Activated T-cell treated with anti-CD3 and anti-CD28 coated beads, Interleukin-2, amount 50 U/mL, for 24 hours (primary cell): ENCODE measurements around the gene ACTL10.
"Not testable (repeated sequence)": the region's sequence is repeated elsewhere in the genome, so short reads cannot be mapped to it uniquely, and the experiment has no call there.

Experiments
- DNase-seq: peaks from one replicate; pipeline ENCODE4 v3.0.0-alpha.2; 2020
- H3K27ac Mint-ChIP-seq: 2 replicates; pipeline ENCODE4 v1.8.0; 2020; ENCODE audit warnings: mild to moderate bottlenecking, mixed read lengths
- H3K27me3 Mint-ChIP-seq: 2 replicates; pipeline ENCODE4 v1.8.0; 2020; ENCODE audit warnings: mixed read lengths
- H3K36me3 Mint-ChIP-seq: 2 replicates; pipeline ENCODE4 v1.8.0; 2020; ENCODE audit warnings: low read depth, mixed read lengths
- H3K4me1 Mint-ChIP-seq: 2 replicates; pipeline ENCODE4 v1.8.0; 2020; ENCODE audit warnings: low read depth, mixed read lengths
- H3K4me3 Mint-ChIP-seq: 2 replicates; pipeline ENCODE4 v1.8.0; 2020; ENCODE audit warnings: mild to moderate bottlenecking, moderate library complexity, mixed read lengths
- H3K9me3 Mint-ChIP-seq: 2 replicates; pipeline ENCODE4 v1.8.0; 2020; ENCODE audit warnings: mixed read lengths

The ACTL10 gene

DNA sequence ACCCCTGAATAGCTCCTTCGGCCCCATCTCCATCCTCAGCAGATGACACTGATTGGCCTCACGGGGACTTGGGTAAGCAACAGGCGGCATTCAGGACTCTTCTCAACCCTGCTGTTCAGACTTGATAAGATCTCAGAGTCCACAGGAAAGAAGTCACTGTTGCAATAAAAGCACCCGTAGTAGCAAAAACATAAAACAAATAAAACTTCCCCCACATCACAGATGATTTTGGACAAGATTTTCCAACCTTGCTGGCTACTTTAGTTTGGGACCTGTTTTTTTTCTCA lies 21.7 kb upstream of the ACTL10 start:
- H3K9me3 Mint-ChIP-seq, result no peaks in the 10 kb centered on the region
- no peak for DNase-seq
- H3K27ac Mint-ChIP-seq, result no peak overlapping the region
- H3K36me3 Mint-ChIP-seq, result peaks cover 49% of the 10 kb centered on the region
- H3K4me1 Mint-ChIP-seq, result peaks cover 25% of the 10 kb centered on the region
- H3K27me3 Mint-ChIP-seq, result no peaks in the 10 kb centered on the region
- no peak overlapping the region for H3K4me3 Mint-ChIP-seq

DNA sequence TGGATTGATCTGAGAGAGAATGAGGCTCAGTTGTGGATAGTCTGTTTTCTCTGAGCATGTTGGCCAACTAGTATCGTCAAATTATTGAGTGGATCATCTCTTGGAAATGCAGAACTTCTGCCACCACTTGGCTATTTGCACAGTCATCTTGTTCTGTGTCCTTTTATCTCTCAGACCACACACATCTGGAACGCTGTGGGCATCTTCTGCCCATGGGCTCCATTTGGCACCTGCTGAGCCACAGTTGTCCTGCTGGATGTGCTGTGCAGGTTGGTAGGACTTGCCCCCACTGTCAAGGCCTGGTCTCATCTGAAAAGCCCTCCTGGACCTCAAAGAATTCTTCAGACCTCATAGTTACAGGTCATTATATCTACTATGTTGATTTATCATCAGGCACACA lies 21.3 kb upstream of the ACTL10 start:
- Mint-ChIP-seq H3K27me3 (no peaks in the 10 kb centered on the region), H3K9me3 (no peaks in the 10 kb centered on the region), H3K27ac (peak overlapping the region; percentile 30), H3K4me3 (no peak overlapping the region), H3K36me3 (peaks cover 45% of the 10 kb centered on the region), H3K4me1 (peaks cover 27% of the 10 kb centered on the region)
- no peak for DNase-seq

DNA sequence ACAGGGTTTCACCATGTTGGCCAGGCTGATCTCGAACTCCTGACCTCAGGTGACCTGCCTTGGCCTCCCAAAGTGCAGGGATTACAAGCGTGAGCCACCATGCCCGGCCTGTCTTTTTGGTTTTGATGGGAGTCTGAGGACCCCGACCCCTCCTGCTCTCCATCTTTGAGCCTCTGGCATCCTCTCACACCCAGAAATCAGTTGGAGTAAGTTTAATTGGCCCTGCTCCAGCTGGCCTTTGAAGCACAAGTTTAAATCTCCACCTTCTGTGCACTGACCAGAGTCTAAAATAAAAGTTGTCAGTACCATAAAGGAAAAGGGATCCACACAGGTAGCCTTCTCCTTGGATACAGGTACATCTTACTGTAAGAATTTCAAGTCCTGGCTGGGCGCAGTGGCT lies 20.6 kb upstream of the ACTL10 start:
- Mint-ChIP-seq H3K36me3 (peaks cover 37% of the 10 kb centered on the region), H3K4me3 (no peak overlapping the region), H3K27me3 (no peaks in the 10 kb centered on the region), H3K4me1 (peaks cover 32% of the 10 kb centered on the region), H3K9me3 (no peaks in the 10 kb centered on the region), H3K27ac (no peak overlapping the region)
- no peak for DNase-seq

DNA sequence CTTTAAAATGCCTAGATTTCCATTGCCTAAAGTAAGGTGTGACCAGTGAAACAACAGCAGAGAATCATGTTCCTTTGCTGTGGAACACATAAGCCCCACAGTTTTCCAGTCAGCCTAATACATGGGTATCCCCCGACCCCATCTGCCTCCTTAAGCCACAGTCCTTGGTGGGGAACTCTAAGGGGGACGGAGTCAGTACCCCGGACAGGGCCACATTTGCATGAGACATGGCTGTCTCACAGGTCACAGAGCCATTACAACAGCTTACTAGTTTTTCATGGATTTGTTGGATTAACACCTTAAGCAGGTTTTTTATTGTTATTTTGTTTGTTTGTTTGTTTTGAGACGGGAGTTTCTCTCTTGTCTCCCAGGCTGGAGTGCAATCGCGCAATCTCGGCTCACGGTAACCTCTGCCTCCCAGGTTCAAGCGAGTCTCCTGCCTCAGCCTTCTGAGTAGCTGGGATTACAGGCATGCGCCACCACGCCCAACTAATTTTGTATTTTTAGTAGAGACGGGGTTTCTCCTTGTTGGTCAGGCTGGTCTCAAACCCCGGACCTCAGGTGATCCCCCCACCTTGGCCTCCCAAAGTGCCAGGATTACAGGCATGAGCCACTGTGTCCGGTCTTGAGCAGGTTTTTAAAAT lies 19.7 kb upstream of the ACTL10 start:
- Mint-ChIP-seq H3K4me1 (peaks cover 41% of the 10 kb centered on the region), H3K36me3 (peaks cover 34% of the 10 kb centered on the region)
- H3K27ac Mint-ChIP-seq, H3K9me3 Mint-ChIP-seq, H3K4me3 Mint-ChIP-seq, DNase-seq, H3K27me3 Mint-ChIP-seq: not testable (repeated sequence)

DNA sequence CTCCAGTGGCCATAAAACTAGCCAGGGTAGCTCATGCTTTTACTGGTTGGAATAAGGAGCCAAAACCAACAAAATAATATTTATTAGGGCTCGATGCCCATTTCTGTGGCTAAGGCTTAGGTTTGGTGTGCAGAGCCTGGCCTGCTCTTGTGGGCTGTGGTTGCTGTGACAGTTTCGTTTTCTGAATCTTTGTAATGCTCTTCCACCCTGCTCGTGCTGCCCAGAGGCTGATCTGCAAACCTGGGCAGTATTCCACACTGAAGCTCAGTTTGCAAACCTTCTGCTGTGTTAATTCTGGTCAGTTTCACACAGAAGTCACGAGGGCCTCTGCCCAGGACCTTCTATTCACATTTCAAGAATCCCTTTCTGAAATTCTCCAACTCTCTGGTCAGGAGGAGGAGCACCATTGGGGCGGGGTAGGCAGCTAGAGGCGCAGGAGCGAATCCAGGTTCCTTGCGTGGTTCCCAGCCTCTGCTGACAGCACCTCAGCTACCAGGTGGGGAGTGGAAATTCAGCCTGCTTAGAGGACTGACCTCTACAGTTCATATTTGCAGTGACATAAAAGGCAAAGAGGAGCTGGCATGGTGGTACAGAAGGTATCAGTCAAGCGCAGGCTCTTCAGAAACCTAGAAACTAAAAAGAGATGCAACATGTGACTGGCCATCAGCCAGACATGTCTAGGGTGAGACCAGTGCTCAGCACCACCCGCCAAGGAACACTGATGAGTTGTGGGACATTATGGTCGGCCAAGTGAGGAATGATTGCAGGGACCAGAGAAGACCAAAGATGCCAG lies 18.9 kb upstream of the ACTL10 start:
- Mint-ChIP-seq H3K4me1 (peaks cover 48% of the 10 kb centered on the region), H3K27me3 (no peaks in the 10 kb centered on the region), H3K4me3 (no peak overlapping the region), H3K9me3 (no peaks in the 10 kb centered on the region), H3K36me3 (peaks cover 29% of the 10 kb centered on the region), H3K27ac (peak overlapping the region; percentile 16)
- no peak for DNase-seq

DNA sequence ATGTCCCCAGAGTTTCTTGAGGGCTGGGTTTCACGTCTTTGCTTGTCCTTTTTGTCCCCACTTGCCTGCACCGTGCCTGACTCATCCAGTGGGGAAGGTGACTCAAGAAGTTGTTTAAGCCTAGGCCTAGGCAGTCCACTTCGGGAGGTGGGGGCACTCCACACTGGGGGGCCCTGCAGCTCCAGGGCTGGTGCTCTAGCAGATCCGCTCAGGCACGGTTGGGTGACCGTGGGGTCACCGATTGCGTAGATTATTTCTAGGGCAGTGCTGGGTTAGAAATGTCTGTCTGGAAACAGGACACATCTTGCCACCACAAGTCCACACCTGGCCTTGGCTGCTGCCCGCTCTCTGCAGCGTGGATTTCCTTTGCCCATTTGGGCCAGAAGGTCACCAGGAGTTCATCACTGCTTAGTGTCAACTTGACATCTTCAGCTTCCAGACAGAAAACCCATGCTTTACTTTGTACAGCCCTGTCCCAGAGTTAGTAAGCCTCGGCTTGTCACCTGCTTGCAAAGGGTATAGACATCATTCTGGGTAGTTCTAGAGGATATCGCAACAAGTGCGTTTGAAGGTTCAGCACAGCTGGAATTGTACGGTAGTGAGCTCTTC lies 18.2 kb upstream of the ACTL10 start:
- Mint-ChIP-seq H3K4me3 (no peak overlapping the region), H3K27ac (no peak overlapping the region), H3K36me3 (peaks cover 24% of the 10 kb centered on the region), H3K9me3 (no peaks in the 10 kb centered on the region), H3K27me3 (no peaks in the 10 kb centered on the region), H3K4me1 (peaks cover 55% of the 10 kb centered on the region)
- no peak for DNase-seq

DNA sequence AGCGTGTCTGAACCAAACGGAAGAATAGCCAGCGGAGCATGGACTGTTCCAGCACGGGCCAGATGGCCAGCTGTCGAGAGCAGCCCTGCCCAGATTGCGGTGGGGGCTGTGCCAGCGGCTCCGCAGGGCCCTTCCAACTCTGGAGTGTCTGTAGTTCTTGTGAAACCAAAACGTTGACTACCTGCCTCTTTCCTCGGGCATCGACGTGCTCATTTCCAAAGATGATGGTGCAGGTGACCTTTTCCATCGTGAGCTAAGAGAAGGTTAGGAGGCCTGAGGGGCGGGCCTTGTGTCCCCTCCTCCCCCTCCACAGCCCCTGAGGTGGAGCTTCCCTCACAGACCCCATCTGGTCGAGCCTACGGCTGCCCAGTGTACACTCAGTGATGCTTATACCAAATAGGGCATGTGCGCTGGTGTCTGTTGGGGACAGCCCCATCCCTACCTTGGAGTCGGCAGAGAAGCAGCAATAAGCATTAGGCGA lies 17.5 kb upstream of the ACTL10 start:
- peaks cover 62% of the 10 kb centered on the region for H3K4me1 Mint-ChIP-seq

DNA sequence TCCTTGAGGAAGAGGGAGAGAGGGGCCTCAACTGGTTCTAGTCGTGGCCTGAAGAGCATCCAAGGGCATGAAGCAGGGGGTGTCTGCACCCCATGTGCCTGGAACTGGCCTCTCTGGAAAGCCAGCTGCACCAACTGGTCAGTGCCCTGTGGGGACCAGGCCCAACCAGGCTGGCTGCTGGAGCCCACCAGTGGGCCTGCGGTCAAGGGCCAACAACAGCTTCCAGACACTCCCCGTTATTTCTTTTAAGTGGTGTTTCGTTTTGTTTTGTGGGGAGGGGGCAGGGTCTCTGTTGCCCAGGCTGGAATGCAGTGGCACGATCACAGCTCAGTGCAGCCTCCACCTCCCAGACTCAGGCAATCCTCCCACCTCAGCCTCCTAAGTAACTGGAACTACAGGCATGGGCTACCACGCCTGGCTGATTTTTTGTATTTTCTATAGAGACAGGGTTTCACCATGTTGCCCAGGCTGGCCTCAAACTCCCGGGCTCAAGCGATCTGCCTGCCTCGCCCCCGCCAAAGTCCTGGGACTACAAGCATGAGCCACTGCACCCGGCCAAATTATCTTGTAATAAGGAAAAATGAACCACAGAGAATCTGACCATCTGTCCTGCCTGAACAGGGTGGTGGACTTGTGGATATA lies 16.5 kb upstream of the ACTL10 start:
- Mint-ChIP-seq H3K27me3 (no peaks in the 10 kb centered on the region), H3K36me3 (peaks cover 14% of the 10 kb centered on the region), H3K4me1 (peaks cover 62% of the 10 kb centered on the region), H3K9me3 (no peaks in the 10 kb centered on the region), H3K4me3 (no peak overlapping the region), H3K27ac (no peak overlapping the region)
- no peak for DNase-seq

More for the DNA sequence above, 17.5 kb upstream of the ACTL10 start:
- Mint-ChIP-seq H3K36me3 (peaks cover 24% of the 10 kb centered on the region), H3K4me3 (no peak overlapping the region), H3K9me3 (no peaks in the 10 kb centered on the region), H3K27me3 (no peaks in the 10 kb centered on the region), H3K27ac (peak overlapping the region; percentile 26)
- DNase-seq, result no peak

DNA sequence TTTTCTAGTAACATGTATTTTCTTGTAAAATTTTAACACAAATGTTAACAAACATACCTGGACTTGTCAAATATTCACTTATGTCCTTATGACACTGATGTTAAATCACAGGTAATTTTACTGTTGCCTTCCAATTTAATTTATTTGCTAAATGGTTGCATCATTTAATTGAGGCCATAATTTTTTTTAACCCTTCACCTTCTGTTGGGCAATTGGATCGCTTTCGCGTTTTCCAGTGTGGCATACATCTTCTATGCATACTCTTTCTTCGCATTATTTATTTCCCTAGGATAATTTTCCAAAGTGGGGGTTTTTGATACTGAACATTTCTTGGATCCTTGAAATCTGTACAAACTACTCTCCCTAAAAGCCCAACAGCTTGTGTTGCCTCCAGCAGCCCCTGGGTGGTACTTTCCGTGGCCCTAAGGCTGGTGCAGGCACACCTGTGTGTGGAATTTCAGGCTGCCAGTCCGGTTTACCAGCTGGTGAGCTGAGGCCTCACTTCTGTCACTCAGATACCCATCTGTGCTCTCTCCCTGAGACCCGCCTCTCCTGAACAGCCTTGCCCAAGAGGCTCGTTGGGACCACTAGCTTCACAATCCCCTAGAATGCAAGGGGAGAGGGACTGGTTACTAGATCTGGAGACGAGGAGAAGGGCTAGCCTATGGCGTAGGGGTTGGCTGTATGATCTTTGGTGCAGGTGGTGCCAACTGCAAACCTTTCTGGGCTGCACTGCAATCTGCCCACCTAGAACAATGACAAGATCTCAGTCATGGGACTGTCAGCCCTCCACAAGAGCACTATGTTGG lies 15.8 kb upstream of the ACTL10 start:
- no peak for DNase-seq
- Mint-ChIP-seq H3K27me3 (no peaks in the 10 kb centered on the region), H3K4me3 (no peak overlapping the region), H3K27ac (peak overlapping the region; percentile 88), H3K36me3 (peaks cover 7% of the 10 kb centered on the region), H3K9me3 (no peaks in the 10 kb centered on the region), H3K4me1 (peaks cover 62% of the 10 kb centered on the region)

DNA sequence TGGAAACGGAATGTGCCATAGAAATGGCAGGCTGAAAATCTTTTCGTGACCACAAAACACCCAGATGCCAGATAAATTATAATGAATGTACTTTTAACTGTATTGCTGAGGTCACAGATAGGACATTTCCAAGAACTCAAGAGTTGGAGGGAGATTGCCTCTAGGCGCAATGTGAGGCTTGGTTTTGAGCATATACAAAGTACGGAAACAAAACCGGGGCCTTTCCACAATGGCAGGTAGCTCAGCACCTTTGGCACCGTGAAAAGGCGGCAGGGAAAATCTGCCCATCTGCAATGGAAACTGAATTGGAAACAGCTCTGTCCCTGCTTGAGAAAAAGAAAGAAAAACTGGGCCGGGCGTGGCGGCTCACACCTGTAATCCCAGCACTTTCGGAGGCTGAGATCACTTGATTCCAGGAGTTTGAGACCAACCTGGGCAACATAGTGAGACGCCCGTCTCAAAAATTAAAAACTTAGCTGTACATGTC lies 15.1 kb upstream of the ACTL10 start:
- no peak for DNase-seq
- peak overlapping the region; percentile 88 for H3K27ac Mint-ChIP-seq
- no peak overlapping the region for H3K4me3 Mint-ChIP-seq
- no peaks in the 10 kb centered on the region for H3K27me3 Mint-ChIP-seq
- H3K9me3 Mint-ChIP-seq, result no peaks in the 10 kb centered on the region
- H3K36me3 Mint-ChIP-seq, result peaks cover 4% of the 10 kb centered on the region
- H3K4me1 Mint-ChIP-seq, result peaks cover 62% of the 10 kb centered on the region

DNA sequence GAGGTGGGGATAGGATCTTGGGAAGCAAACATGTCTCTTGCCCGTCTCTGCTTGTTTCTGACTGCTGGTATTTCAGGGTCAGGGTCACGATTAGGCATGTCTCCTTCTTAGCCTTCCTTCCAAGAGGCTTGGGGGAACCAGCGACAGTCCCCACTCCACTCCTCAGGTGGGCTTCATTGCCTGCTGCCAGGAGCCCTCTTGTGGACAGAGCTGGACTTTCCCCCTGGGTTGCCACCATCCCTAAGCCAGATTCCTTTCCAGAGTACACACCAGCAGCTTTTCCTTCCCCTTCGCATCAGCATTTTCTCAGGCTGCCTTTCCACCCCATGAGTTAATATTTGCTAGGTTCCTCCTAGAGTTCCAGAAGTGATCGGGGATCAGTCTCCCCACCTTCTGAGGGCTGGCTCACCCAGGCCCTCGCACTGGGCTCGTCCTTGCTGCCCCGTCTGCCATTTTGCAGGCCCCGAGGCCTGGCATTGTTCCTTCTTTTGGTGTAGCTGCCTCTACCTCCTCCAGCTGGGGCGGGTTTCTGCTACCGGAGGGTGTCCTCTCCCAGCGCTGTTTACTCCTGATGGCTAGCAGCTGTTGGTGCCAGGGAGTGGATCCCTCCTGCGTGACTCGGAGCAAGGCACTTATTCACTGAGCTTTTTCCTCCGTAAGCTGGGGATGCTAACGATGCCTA lies 13.4 kb upstream of the ACTL10 start:
- DNase-seq, result peak; percentile 59
- Mint-ChIP-seq H3K36me3 (peaks cover 1% of the 10 kb centered on the region), H3K4me1 (peaks cover 53% of the 10 kb centered on the region), H3K27me3 (no peaks in the 10 kb centered on the region), H3K4me3 (no peak overlapping the region), H3K27ac (peak overlapping the region; percentile 88), H3K9me3 (no peaks in the 10 kb centered on the region)

DNA sequence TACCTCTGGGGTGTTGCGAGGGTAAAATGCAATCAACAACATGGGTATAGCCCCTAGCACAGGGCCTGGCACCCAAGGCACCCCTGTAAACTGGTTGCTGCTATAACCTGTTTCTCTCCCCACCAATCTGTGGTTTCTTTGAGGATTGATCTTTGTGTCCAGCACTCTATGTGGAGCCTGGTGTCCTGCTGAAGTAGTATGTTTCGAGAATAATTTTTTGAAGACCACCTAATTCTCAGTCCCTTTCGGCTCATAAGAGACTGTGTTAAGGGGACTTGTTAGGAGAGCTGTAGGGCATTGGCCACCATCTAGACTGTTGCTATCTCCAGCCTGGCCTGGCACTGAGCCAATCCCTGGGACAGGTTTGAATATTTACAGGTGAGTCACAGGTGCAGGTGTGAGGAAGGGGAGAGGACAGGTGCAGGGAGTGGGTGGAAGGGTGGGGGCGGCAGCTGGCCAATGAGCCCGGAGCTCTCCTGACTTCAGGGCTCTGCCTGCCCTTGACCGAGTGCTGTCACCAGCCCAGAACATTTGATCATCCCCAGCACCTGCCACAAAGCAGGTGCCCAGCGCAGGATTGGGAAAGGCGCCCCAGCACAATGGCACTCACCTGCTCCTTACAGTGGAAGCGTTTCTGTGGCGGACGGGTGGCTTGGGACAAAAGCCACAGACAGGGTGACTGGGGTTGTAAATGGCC lies 12.7 kb upstream of the ACTL10 start:
- Mint-ChIP-seq H3K27me3 (no peaks in the 10 kb centered on the region), H3K36me3 (peaks cover 4% of the 10 kb centered on the region), H3K9me3 (no peaks in the 10 kb centered on the region), H3K4me1 (peaks cover 47% of the 10 kb centered on the region), H3K27ac (no peak overlapping the region), H3K4me3 (no peak overlapping the region)
- DNase-seq, result no peak

DNA sequence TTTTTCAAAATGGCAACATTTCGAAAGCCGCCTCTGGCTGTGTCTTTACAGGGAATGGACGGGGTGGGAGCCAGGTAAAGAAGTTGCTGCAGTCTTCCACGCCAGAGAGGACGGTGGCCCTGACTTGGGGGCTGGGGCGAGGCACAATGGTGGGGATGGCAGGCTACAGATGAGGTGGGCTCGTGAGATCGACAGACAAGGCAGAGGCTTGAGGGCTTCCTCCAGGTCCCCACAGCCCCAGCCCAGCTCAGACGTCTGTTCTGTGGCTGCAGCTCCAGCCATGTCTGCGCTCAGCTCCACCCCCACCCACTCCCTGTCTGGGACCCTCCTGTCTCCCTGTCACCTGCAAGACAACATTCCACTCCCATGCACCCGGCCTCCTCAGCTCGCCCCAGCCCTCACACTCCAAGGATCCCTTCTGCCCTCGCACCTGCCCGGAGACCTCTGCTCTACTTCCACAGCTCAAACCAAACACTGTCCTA lies 12.0 kb upstream of the ACTL10 start:
- peaks cover 6% of the 10 kb centered on the region for H3K36me3 Mint-ChIP-seq
- DNase-seq, result no peak
- peaks cover 41% of the 10 kb centered on the region for H3K4me1 Mint-ChIP-seq
- no peaks in the 10 kb centered on the region for H3K9me3 Mint-ChIP-seq
- no peak overlapping the region for H3K4me3 Mint-ChIP-seq
- no peaks in the 10 kb centered on the region for H3K27me3 Mint-ChIP-seq
- peak overlapping the region; percentile 29 for H3K27ac Mint-ChIP-seq
